HG03108 (cell line): ENCODE results near the gene POP4.

Source experiments
- ATAC-seq: cut with Tn5 transposase; IDR thresholded peaks from one replicate; pipeline ENCODE4 v1.9.1; 2021; ENCODE audit warnings: moderate library complexity; ENCODE audit not compliant: unreplicated experiment

The POP4 gene

DNA sequence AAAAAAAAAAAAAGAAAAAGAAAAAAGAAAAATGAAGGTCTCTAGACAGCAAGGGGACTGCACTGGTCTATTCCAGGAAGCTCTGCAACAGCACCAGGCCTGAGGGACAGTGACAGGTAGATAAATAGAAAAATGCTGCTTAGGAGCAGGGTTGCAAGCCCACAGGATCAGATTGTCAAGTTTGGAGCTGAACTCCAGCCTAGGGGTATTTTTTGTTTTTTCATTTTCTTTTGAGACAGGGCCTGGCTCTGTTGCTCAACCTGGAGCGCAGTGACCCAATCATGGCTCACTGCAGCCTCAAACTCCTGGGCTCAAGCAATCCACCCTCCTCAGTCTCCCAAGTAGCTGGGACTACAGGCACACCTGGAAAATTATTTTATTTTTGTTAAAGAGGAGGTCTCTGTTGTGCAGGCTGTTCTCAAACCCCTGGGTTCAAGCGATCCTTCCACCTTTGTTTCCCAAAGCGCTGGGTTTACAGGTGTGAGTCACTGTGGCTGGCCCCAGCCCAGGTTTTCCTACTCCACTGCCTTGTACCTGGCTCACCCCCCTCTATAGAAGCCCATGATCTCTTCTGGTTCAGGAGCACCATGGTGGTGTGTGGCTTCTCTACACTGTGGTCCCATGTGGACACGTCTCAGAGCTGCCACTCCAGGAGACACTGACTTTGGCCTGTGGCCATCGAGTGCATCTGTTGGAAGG, 23.9 kb downstream of the POP4 start:
- ATAC-seq, result no peak

- no peak for ATAC-seq
Measured at GRCh38 chr19:29630655-29631054, 24.6 kb downstream of the POP4 start.

DNA sequence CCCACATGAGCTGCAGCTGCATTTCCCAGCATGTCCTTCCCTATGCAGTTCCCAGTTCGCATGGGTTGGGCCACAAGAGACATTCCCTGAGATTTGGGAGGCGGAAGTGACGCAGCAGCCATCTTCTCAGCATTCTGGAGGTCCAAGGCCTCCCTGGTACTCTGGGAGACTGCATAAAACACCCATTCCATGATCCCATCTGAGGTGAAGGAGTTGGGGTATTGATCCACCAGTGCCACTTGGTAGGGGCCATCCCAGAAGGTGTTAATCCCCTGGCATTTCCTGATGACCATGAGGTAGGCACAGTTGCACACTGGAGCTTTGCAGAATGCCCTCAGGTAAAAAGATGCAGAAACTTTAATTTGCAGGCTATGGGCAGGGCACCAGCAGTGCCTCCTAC, 25.4 kb downstream of the POP4 start:
- no peak for ATAC-seq

DNA sequence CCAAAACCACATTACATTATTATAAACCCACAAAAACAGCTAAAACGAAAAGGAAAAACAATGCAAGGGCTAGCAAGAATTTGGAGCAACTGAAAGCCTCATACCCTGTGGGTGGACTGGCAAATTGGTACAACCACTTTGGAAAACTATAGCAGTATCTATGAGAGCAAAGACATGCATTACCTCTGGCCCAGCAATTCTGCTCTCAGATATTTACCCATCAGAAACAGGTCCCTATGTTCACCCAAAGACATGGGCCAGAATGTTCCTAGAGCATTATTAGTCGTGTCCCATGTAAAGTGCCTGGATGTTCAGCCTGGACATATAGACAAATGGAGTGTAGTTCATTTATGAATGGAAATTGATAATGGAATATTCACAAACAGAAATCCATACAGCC, 27.9 kb downstream of the POP4 start:
- ATAC-seq, result no peak

GRCh38 chr19:29634423-29635130, 28.5 kb downstream of the POP4 start:
- no peak for ATAC-seq

- no peak for ATAC-seq
Measured at GRCh38 chr19:29635963-29636362, 29.9 kb downstream of the POP4 start.

DNA sequence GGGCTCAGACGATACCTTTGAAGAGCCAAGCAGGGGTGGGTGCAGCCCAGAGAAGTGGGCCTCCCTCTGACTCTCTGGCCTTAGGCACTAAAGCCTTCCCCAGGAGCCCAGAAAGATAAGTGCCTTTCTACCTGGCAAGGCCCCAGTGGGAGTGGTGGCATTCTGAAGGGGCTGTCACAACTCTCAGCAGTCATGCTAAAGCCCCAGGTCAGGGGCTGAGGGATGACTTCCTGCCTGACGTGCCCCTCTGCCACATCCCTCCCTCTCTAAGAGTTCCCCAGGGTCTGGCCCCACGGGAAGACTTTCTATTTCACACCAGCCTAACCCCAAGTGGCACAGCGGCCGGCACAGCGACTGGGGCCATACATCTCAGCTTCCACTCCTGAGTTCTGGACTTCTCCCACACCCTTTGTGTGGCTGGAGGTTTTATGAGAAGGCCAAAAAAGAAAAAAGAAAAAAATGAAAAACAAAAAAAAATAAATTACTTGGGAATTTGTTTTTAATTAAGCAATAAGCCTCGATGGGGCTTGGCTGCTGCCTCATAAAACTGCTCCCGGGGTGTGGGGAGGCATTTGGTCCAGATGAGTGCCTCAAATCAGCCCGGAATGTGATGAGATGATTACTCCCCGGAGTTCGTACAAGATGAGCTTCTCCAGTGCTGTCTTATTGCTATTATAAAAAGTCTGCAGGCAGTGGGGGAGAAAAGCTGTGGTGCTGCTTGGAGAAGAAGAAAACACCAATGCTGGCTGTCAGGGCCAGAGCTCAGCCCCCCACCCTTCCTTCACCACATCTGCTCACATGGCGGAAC, 30.7 kb downstream of the POP4 start:
- no peak for ATAC-seq

- ATAC-seq, result no peak
Measured at GRCh38 chr19:29639086-29639485, 33.0 kb downstream of the POP4 start.

GRCh38 chr19:29640231-29640630, 34.1 kb downstream of the POP4 start:
- ATAC-seq, result no peak

DNA sequence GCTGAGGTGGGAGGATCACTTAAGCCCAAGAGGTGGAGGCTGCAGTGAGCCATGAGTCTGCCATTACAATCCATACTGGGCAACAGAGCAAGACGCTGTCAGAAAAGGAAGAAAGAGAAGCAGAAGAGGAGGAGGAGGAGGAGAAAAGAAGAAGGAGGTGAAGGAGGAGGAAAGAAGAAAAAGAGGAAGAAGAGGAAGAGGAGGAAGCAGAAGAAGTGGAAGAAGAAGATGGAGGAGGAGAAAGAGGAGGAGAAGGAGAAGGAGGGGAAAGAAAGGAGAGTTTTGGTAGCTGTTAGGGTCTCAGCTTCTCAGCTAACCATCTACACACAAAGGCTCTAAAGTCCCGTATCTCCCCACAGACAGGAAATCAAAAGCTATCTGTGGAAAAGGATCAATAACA, 35.5 kb downstream of the POP4 start:
- no peak for ATAC-seq

- no peak for ATAC-seq
Measured at GRCh38 chr19:29643361-29643935, 37.4 kb downstream of the POP4 start.

- ATAC-seq, result no peak
Measured at GRCh38 chr19:29644210-29644609, 38.1 kb downstream of the POP4 start.

- ATAC-seq, result no peak
Measured at GRCh38 chr19:29645491-29645867, 39.4 kb downstream of the POP4 start.

- ATAC-seq, result no peak
Measured at GRCh38 chr19:29645911-29646310, 39.8 kb downstream of the POP4 start.

DNA sequence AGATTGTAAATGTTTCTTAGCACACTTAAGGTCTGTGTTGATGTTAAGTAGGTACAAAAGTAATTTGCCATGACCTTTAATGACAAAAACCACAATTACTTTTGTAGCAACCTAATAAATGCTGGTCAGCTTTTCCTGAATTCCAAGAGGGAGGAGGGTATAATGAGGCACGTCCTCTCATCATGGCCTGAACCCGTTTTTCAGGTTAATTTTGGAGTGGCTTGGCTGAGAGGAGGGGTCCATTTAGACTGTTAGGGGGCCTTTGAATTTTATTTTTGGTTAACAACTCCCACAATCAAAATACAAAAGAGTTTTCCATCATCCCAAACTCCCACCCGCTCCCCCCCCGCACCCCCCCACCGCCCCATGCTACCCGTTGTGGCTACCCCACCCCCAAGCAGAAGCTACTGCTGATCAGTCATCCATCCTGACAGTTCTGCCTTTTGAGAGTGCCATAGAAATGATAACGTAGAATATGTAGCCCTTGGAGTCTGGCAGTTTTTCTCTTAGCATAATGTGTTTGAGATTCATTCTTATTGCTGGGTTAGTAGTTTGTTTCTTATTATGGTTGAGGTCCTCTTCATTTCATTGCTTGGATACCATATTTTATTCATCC, 44.8 kb downstream of the POP4 start:
- no peak for ATAC-seq

- no peak for ATAC-seq
Measured at GRCh38 chr19:29651622-29652394, 45.7 kb downstream of the POP4 start.

GRCh38 chr19:29653398-29653797, 47.3 kb downstream of the POP4 start:
- no peak for ATAC-seq

DNA sequence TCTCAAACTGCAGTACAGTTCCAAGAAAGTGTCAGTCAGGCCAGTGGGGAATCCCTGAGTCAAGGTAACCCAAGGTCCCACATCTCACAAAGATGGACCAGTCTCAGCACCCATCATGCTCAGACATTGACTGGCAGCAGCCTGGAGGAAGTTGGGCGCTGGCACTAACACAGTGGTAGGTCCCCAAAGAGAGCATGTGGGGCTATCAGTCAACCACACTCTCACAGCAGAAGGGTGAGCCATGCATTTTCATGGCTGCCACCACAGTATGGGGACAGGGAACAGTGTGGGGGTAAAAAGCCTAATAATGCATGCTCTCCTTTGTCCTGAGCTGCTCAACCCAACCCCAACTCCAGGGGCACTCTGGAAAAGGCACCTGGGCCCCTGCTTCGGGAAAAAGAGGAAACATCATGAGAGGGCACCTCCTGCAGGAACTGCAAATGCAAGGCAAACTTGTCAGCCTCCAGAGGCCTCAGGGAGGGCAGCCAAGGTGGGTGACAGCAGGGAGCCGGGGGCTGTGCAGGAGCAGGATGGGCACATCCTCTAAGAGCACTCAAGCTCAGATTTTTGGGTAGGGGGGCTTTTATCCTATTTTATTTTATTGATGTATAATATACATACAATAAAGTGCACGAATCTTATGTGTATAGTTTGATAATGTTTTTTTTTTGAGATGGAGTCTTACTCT, 49.7 kb downstream of the POP4 start:
- no peak for ATAC-seq

DNA sequence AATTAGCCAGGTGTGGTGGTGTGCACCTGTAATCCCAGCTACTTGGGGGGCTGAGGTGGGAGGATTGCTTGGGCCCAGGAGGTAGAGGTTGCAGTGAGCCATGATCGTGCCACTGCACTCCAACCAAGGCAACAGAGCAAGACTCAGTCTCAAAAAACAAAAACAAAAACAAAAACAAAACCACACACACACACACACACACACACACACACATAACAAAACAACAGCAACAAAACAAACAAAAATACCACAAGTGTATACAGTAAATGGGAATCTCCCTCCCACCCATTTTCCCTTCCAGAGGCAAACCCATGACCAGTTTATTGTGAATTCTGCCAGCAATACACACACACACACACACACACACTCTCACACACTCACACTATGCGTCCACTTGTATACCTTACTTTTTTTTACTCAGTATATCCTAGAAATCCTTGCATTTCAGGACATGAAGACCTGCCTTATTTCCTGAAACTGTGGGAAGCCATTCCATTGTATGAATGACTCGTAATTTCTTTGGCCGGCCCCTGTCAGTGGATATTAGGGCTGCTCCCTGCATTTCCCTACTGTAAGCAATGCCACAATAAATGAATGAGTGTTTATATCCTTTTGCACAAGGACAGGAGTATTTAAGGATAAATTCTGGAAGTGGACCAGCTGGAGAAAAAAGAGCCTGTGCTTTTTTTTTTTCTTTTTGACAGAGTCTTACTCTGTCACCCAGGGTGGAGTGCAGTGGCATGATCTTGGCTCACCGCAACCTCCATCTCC, 52.3 kb downstream of the POP4 start:
- ATAC-seq, result no peak
